HG02571 (cell line): ENCODE results near the gene NOTUM.
A peak's percentile ranks its signal among the peaks of the same experiment; 100 is the strongest.

Experiments
- ATAC-seq: cut with Tn5 transposase; IDR thresholded peaks from one replicate; pipeline ENCODE4 v1.9.1; 2021; ENCODE audit warnings: mild to moderate bottlenecking, moderate library complexity; ENCODE audit not compliant: unreplicated experiment

Gene NOTUM

GRCh38 chr17:81940538-81941483, 20.2 kb downstream of the NOTUM start:
- ATAC-seq = no peak

GRCh38 chr17:81939881-81940385, 21.1 kb downstream of the NOTUM start:
- ATAC-seq = no peak

GRCh38 chr17:81939218-81939617, 21.8 kb downstream of the NOTUM start:
- ATAC-seq = no peak

GRCh38 chr17:81935709-81936084, 25.3 kb downstream of the NOTUM start:
- ATAC-seq = no peak

GRCh38 chr17:81934850-81935708, 25.9 kb downstream of the NOTUM start:
- ATAC-seq = no peak

GRCh38 chr17:81934098-81934757, 26.8 kb downstream of the NOTUM start:
- ATAC-seq = no peak

- no peak for ATAC-seq
Observed at GRCh38 chr17:81933178-81933699, 27.7 kb downstream of the NOTUM start.

- no peak for ATAC-seq
Observed at GRCh38 chr17:81932333-81932983, 28.5 kb downstream of the NOTUM start.

- ATAC-seq = no peak
Observed at GRCh38 chr17:81931557-81932332, 29.2 kb downstream of the NOTUM start.

- no peak for ATAC-seq
Observed at GRCh38 chr17:81931189-81931556, 29.8 kb downstream of the NOTUM start.

- ATAC-seq = no peak
Observed at GRCh38 chr17:81930142-81931125, 30.6 kb downstream of the NOTUM start.

- no peak for ATAC-seq
Observed at GRCh38 chr17:81929253-81930141, 31.5 kb downstream of the NOTUM start.

- no peak for ATAC-seq
Observed at GRCh38 chr17:81928544-81929252, 32.3 kb downstream of the NOTUM start.

GRCh38 chr17:81927653-81928543, 33.1 kb downstream of the NOTUM start, which contains the start of gene MAFG:
Gene MAFG (minus strand): TSS chr17:81927735. CDS start chr17:81923185, 4,550 bp downstream.
- peak; percentile 51 for ATAC-seq

- ATAC-seq = peak; percentile 12
Observed at GRCh38 chr17:81927152-81927652, 33.8 kb downstream of the NOTUM start.
